HL-60 (cell line): ENCODE data around the gene WDR93.

ENCODE experiments used
- CTCF ChIP-seq: IDR thresholded peaks from one replicate; pipeline ENCODE4 v1.5.1; 2011; ENCODE audit warnings: low read length, control low read depth, inconsistent platforms; ENCODE audit not compliant: insufficient read depth
- GABPA ChIP-seq: IDR thresholded peaks from 2 replicates; pipeline ENCODE4 v1.6.1; 2012; ENCODE audit warnings: low read depth
- POLR2AphosphoS5 ChIP-seq: IDR thresholded peaks from 2 replicates; pipeline ENCODE4 v1.6.1; 2012; ENCODE audit warnings: low read depth
- REST ChIP-seq: IDR thresholded peaks from 2 replicates; pipeline ENCODE4 v1.6.1; 2012; ENCODE audit warnings: low read depth; ENCODE audit not compliant: insufficient replicate concordance
- SPI1 ChIP-seq: IDR thresholded peaks from 2 replicates; pipeline ENCODE4 v1.6.1; 2012; ENCODE audit warnings: low read depth, mild to moderate bottlenecking, borderline replicate concordance

- no peak for TF ChIP-seq CTCF
- no peak for TF ChIP-seq GABPA
- TF ChIP-seq POLR2AphosphoS5: no peak
- no peak for TF ChIP-seq REST
- TF ChIP-seq SPI1: no peak
Observed at GRCh38 chr15:89669941-89670340, 20.7 kb upstream of the WDR93 start.
